Measurements from ENCODE around the gene WDTC1. TPM values are rescaled to one million over a fixed set of nuclear protein-coding genes. Genes with fewer than 3 reads are reported as not detected.

The WDTC1 gene
- total RNA-seq, 1 experiment from 2014 or later = 19.0 TPM

DNA sequence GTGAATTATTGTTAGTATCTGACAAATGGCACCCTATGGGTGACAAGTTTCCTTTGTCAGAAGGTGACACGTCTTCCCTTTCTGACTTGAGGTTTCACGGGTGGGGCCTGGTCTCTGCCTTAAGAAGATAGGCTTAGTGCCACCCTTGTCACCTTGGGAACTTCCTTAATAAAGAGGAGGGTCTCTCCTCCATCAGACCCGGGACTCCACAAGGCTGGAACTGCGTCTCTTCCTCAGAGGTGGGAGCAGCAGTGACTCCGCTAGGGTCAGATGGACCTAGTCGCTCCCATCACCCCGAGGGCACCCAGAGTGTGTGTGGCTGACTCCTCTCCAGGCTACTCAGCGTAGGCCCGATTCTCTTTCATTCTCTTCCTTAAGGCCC, 774 bp upstream of the WDTC1 start:
- Histone ChIP-seq H3K27me3 (ENCODE audit: insufficient read depth, low read length) (no peaks in the 10 kb centered on the region), H3K18ac (ENCODE audit: insufficient read length, low read depth, low read length) (no peak overlapping the region), H3K23ac (ENCODE audit: insufficient read length, low read depth, low read length) (no peak overlapping the region), H3K79me1 (ENCODE audit: insufficient read depth, low read depth, low read length, poor library complexity, severe bottlenecking) (no peaks in the 10 kb centered on the region), H2BK120ac (ENCODE audit: low read depth, low read length, poor library complexity, severe bottlenecking) (no peak overlapping the region), H2BK5ac (ENCODE audit: insufficient read length, low read length) (no peak overlapping the region), H3K14ac (ENCODE audit: insufficient read depth, low read length) (no peak overlapping the region), H2AK5ac (ENCODE audit: insufficient read length, low read length) (no peak overlapping the region), H3K4me1 (ENCODE audit: insufficient read depth, low read length) (peaks cover 6% of the 10 kb centered on the region), H3K9ac (ENCODE audit: extremely low read depth, insufficient read length, low read length) (no peak overlapping the region), H3K79me2 (ENCODE audit: insufficient read depth, low read length) (no peaks in the 10 kb centered on the region), H4K8ac (replicated peaks; ENCODE audit: insufficient read length, low read depth, low read length) (no peak overlapping the region), H2BK15ac (ENCODE audit: low read depth, low read length) (no peak overlapping the region), H4K5ac (ENCODE audit: insufficient read length, low read depth, low read length) (no peak overlapping the region), H2AFZ (ENCODE audit: low read length) (no peak overlapping the region), H3K9me3 (ENCODE audit: control insufficient read depth, low read depth, low read length) (no peaks in the 10 kb centered on the region), H3K4me2 (ENCODE audit: insufficient read depth, insufficient read length, low read length) (peak overlapping the region; percentile 20), H2BK20ac (ENCODE audit: low read depth, low read length, poor library complexity, severe bottlenecking) (no peak overlapping the region), H4K91ac (ENCODE audit: insufficient read length, low read depth, low read length) (no peak overlapping the region), H3K27ac (ENCODE audit: insufficient read length, low read depth, low read length) (no peak overlapping the region), H4K20me1 (ENCODE audit: control insufficient read depth, insufficient read depth, insufficient read length) (no peaks in the 10 kb centered on the region), H3T11ph (ENCODE audit: low read length) (no peak overlapping the region), H2BK12ac (ENCODE audit: insufficient read length, low read depth, low read length) (no peak overlapping the region), H3K23me2 (ENCODE audit: insufficient read length, low read depth, low read length, poor library complexity, severe bottlenecking) (no peaks in the 10 kb centered on the region), H3K4ac (ENCODE audit: low read depth, low read length) (no peak overlapping the region), H3K56ac (ENCODE audit: insufficient read length, low read depth, low read length) (no peak overlapping the region)
- DNase-seq = peak; percentile 42
- Mint-ChIP-seq H3K4me3 (peak overlapping the region; percentile 91 to 97), H3K27me3 (ENCODE audit: low read depth) (peaks cover 12% of the 10 kb centered on the region), H3K4me1 (peaks cover 11 to 18% of the 10 kb centered on the region in 2 experiments), H3K27ac (peak overlapping the region in 2 of 3 experiments; percentile 28 to 67; a peak in 1 of 7 replicates), H3K9me3 (no peaks in the 10 kb centered on the region), H3K36me3 (ENCODE audit: insufficient read depth in 1 of 3, low read depth in 3 of 3) (no peaks in the 10 kb centered on the region)
- no CpG with 5 or more reads among the region's 9 CpGs for WGBS (ENCODE audit: extremely low coverage, insufficient read length, low lambda C conversion rate)
- TF ChIP-seq, protein P1, sequence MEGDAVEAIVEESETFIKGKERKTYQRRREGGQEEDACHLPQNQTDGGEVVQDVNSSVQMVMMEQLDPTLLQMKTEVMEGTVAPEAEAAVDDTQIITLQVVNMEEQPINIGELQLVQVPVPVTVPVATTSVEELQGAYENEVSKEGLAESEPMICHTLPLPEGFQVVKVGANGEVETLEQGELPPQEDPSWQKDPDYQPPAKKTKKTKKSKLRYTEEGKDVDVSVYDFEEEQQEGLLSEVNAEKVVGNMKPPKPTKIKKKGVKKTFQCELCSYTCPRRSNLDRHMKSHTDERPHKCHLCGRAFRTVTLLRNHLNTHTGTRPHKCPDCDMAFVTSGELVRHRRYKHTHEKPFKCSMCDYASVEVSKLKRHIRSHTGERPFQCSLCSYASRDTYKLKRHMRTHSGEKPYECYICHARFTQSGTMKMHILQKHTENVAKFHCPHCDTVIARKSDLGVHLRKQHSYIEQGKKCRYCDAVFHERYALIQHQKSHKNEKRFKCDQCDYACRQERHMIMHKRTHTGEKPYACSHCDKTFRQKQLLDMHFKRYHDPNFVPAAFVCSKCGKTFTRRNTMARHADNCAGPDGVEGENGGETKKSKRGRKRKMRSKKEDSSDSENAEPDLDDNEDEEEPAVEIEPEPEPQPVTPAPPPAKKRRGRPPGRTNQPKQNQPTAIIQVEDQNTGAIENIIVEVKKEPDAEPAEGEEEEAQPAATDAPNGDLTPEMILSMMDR (conservative IDR thresholded peaks at IDR 0.05) = no peak
